OCI-LY1 (cell line): ENCODE data around the gene KRT77.

Source experiments
- H2AFZ ChIP-seq: fragments of 200-600 bp; sonication (generic), shearing (Covaris generic); 2 replicates; pipeline ENCODE4 v1.6.0; 2014; ENCODE audit warnings: antibody characterized with exemption, mild to moderate bottlenecking, low read length
- H3F3A ChIP-seq: fragments of 200-600 bp; sonication (generic), shearing (Covaris generic); 2 replicates; pipeline ENCODE4 v1.6.0; 2014; ENCODE audit warnings: mild to moderate bottlenecking, antibody characterized with exemption, low read length, moderate library complexity; ENCODE audit not compliant: insufficient read depth
- H3K27ac ChIP-seq: fragments of 200-600 bp; sonication (generic); 2 replicates; pipeline ENCODE4 v1.5.1; 2014; ENCODE audit warnings: low read length, mixed run types, mild to moderate bottlenecking, low read depth; ENCODE audit not compliant: poor library complexity, severe bottlenecking
- H3K27me3 ChIP-seq: fragments of 200-600 bp; sonication (generic); 2 replicates; pipeline ENCODE4 v1.6.0; 2014; ENCODE audit warnings: antibody characterized with exemption, mild to moderate bottlenecking, low read length, moderate library complexity; ENCODE audit not compliant: insufficient read depth
- H3K36me3 ChIP-seq: fragments of 200-600 bp; sonication (generic); 2 replicates; pipeline ENCODE4 v1.6.1; 2014; ENCODE audit warnings: mild to moderate bottlenecking, antibody characterized with exemption, low read length, moderate library complexity, mixed read lengths; ENCODE audit not compliant: insufficient read depth
- H3K4me1 ChIP-seq: fragments of 200-600 bp; sonication (generic); 2 replicates; pipeline ENCODE4 v1.5.1; 2014; ENCODE audit warnings: mild to moderate bottlenecking, low read length, moderate library complexity; ENCODE audit not compliant: insufficient read depth, severe bottlenecking
- H3K4me2 ChIP-seq: fragments of 200-600 bp; sonication (generic), shearing (Covaris generic); 2 replicates; pipeline ENCODE4 v1.6.1; 2014; ENCODE audit warnings: low read length
- H3K4me3 ChIP-seq: fragments of 200-600 bp; sonication (generic); 2 replicates; pipeline ENCODE4 v1.5.1; 2014; ENCODE audit warnings: low read length, low read depth, mild to moderate bottlenecking, mixed read lengths; ENCODE audit not compliant: poor library complexity, severe bottlenecking
- H3K79me2 ChIP-seq: fragments of 200-600 bp; shearing (Covaris generic); 2 replicates; pipeline ENCODE4 v1.6.1; 2016; ENCODE audit warnings: mixed run types, low read length, mixed read lengths; ENCODE audit not compliant: insufficient read depth
- H3K9ac ChIP-seq: fragments of 200-600 bp; sonication (generic), shearing (Covaris generic); 2 replicates; pipeline ENCODE4 v1.6.1; 2014; ENCODE audit warnings: mild to moderate bottlenecking, low read length, mixed read lengths
- H3K9me2 ChIP-seq: fragments of 200-600 bp; sonication (generic), shearing (Covaris generic); 2 replicates; pipeline ENCODE4 v1.6.1; 2014; ENCODE audit warnings: low read depth, mild to moderate bottlenecking, low read length, mixed read lengths
- H3K9me3 ChIP-seq: fragments of 200-600 bp; shearing (Covaris generic); 2 replicates; pipeline ENCODE4 v1.6.1; 2014; ENCODE audit warnings: low read length, mixed read lengths
- H4K20me1 ChIP-seq: fragments of 200-600 bp; sonication (generic), shearing (Covaris generic); 2 replicates; pipeline ENCODE4 v1.6.0; 2016; ENCODE audit warnings: mild to moderate bottlenecking, low read length; ENCODE audit not compliant: insufficient read depth
- CTCF ChIP-seq: fragments of 200-600 bp; sonication (generic), shearing (Covaris generic); IDR thresholded peaks from 2 replicates; pipeline ENCODE4 v1.5.1; 2017; ENCODE audit warnings: mild to moderate bottlenecking, antibody characterized with exemption, low read length, moderate library complexity, mixed read lengths
- EZH2 ChIP-seq: fragments of 200-600 bp; sonication (generic), shearing (Covaris generic); IDR thresholded peaks from 2 replicates; pipeline ENCODE4 v1.8.0; 2017; ENCODE audit warnings: borderline replicate concordance, mixed run types, mild to moderate bottlenecking, antibody characterized with exemption, low read length, moderate library complexity, mixed read lengths

Gene KRT77

GRCh38 chr12:52657250-52657902, 45.9 kb downstream of the KRT77 start:
- no peak for TF ChIP-seq CTCF
- no peak for TF ChIP-seq EZH2
- no peaks in the 10 kb centered on the region for H3K4me1 ChIP-seq
- no peak overlapping the region for H3K4me3 ChIP-seq
- H3K36me3 ChIP-seq = no peaks in the 10 kb centered on the region
- H3K27me3 ChIP-seq = 0 out of 2 replicates have a peak, but pooled peaks cover 3% of the 10 kb centered on the region
- no peaks in the 10 kb centered on the region for H4K20me1 ChIP-seq
- no peaks in the 10 kb centered on the region for H3K9me2 ChIP-seq
- H3K4me2 ChIP-seq = no peak overlapping the region
- H3F3A ChIP-seq = no peaks in the 10 kb centered on the region
- no peak overlapping the region for H2AFZ ChIP-seq
- H3K27ac ChIP-seq = no peak overlapping the region
- no peaks in the 10 kb centered on the region for H3K79me2 ChIP-seq
- no peak overlapping the region for H3K9ac ChIP-seq
- no peaks in the 10 kb centered on the region for H3K9me3 ChIP-seq

- H3K79me2 ChIP-seq = no peaks in the 10 kb centered on the region
- no peaks in the 10 kb centered on the region for H3F3A ChIP-seq
- H3K9ac ChIP-seq = no peak overlapping the region
- H3K4me3 ChIP-seq = no peak overlapping the region
- 0 out of 2 replicates have a peak, but pooled peaks cover 3% of the 10 kb centered on the region for H3K27me3 ChIP-seq
- no peak overlapping the region for H3K27ac ChIP-seq
- H4K20me1 ChIP-seq = no peaks in the 10 kb centered on the region
- no peak overlapping the region for H3K4me2 ChIP-seq
- no peaks in the 10 kb centered on the region for H3K4me1 ChIP-seq
- H3K9me2 ChIP-seq = no peaks in the 10 kb centered on the region
- H3K9me3 ChIP-seq = no peaks in the 10 kb centered on the region
- H3K36me3 ChIP-seq = no peaks in the 10 kb centered on the region
- TF ChIP-seq CTCF (no peak), EZH2 (no peak)
- H2AFZ ChIP-seq = no peak overlapping the region
Observed at GRCh38 chr12:52656616-52657015, 46.7 kb downstream of the KRT77 start.

- Histone ChIP-seq H3K27me3 (0 out of 2 replicates have a peak, but pooled peaks cover 3% of the 10 kb centered on the region), H3K4me2 (no peak overlapping the region)
Observed at GRCh38 chr12:52655720-52656124, 47.6 kb downstream of the KRT77 start.

More at GRCh38 chr12:52655720-52656124, 47.6 kb downstream of the KRT77 start:
- Histone ChIP-seq H3K79me2 (no peaks in the 10 kb centered on the region), H3K9me3 (no peaks in the 10 kb centered on the region), H3K4me1 (no peaks in the 10 kb centered on the region), H3K36me3 (no peaks in the 10 kb centered on the region), H3K4me3 (no peak overlapping the region), H3F3A (no peaks in the 10 kb centered on the region), H4K20me1 (no peaks in the 10 kb centered on the region), H3K9ac (no peak overlapping the region), H3K9me2 (no peaks in the 10 kb centered on the region), H3K27ac (no peak overlapping the region), H2AFZ (no peak overlapping the region)
- no peak for TF ChIP-seq CTCF
- no peak for TF ChIP-seq EZH2
